Measurements from ENCODE around the gene SORCS1. TPM values are rescaled to one million over a fixed set of nuclear protein-coding genes. Genes with fewer than 3 reads are reported as not detected.

SORCS1 gene
- total and polyA plus RNA-seq, 2 of the 13 experiments (the other 11 are each of a cell fraction or from before 2014, with no cell fraction given) = not detected

GRCh38 chr10:106768204-106768603 is 396.3 kb downstream of the SORCS1 start:
- H3K27me3 ChIP-seq (ENCODE audit: control insufficient read depth in 1 of 2, insufficient read depth in 2 of 2, low read length in 2 of 2) = no peaks in the 10 kb centered on the region
- no TSS peak for BruUV-seq (replicated peaks)
- FAIRE-seq (no peak), ATAC-seq (no peak), DNase-seq (ENCODE audit: low spot score) (no peak)
- H3K9me3 ChIP-seq (ENCODE audit: low read length) = no peaks in the 10 kb centered on the region
- H3K27ac ChIP-seq (ENCODE audit: extremely low read length, insufficient read depth, low read length) = no peak overlapping the region
- in situ Hi-C loops (cut with HindIII; ENCODE audit: extremely low pct_ligation_motif_present, low pct_unique_long_range_greater_than_20kb) (no loop called here), intact Hi-C loops (cut with micrococcal nuclease; ENCODE audit: unreplicated experiment) (no loop called here)
- ChIA-PET CTCF (ENCODE audit: low intra/inter-chr PET ratio, low total read pairs) (no interaction called here), POLR2A (no interaction called here)
- H3K4me2 ChIP-seq (ENCODE audit: low read depth, low read length) = no peak overlapping the region
- TF ChIP-seq RFX5 (IDR thresholded peaks at IDR 0.05; ENCODE audit: low read depth, low read length) (no peak), ZNF274 (CRISPR knock-in tag; IDR thresholded peaks at IDR 0.05) (no peak), ZGPAT (CRISPR knock-in tag; IDR thresholded peaks at IDR 0.05) (no peak), ZNF260 (CRISPR knock-in tag; IDR thresholded peaks at IDR 0.05; ENCODE audit: borderline replicate concordance, low read depth) (no peak)
- H4K20me1 ChIP-seq (ENCODE audit: insufficient read depth, low read length) = no peaks in the 10 kb centered on the region
- no peaks in the 10 kb centered on the region for H3K36me3 ChIP-seq (replicated peaks in 1 of 2; ENCODE audit: control insufficient read depth in 1 of 2, insufficient read depth in 2 of 2, low read length in 2 of 2)
- no peak overlapping the region for H3K9ac ChIP-seq (ENCODE audit: insufficient read depth, low read depth, low read length)
- no peaks in the 10 kb centered on the region for H3K4me1 ChIP-seq (ENCODE audit: insufficient read depth, low read length)
- no peak overlapping the region for H2AFZ ChIP-seq (ENCODE audit: low read length)
- H3K79me2 ChIP-seq (ENCODE audit: insufficient read depth, low read length) = no peaks in the 10 kb centered on the region
- H3K4me3 ChIP-seq (replicated peaks in 1 of 3; ENCODE audit: insufficient read depth in 1 of 3, low read depth in 2 of 3, low read length in 3 of 3) = no peak overlapping the region

GRCh38 chr10:106765928-106766327 is 398.6 kb downstream of the SORCS1 start:
- no peaks in the 10 kb centered on the region for H4K20me1 ChIP-seq (ENCODE audit: insufficient read depth, low read length)
- no peak overlapping the region for H3K27ac ChIP-seq (ENCODE audit: extremely low read length, insufficient read depth, low read length)
- no peak overlapping the region for H3K4me3 ChIP-seq (replicated peaks in 1 of 3; ENCODE audit: insufficient read depth in 1 of 3, low read depth in 2 of 3, low read length in 3 of 3)
- no peak overlapping the region for H3K4me2 ChIP-seq (ENCODE audit: low read depth, low read length)
- WGBS (ENCODE audit: low lambda C conversion rate) = 35% methylated on average over 7 of the region's 7 CpGs
- ChIA-PET CTCF (ENCODE audit: low intra/inter-chr PET ratio, low total read pairs) (no interaction called here), POLR2A (no interaction called here)
- H3K4me1 ChIP-seq (ENCODE audit: insufficient read depth, low read length) = no peaks in the 10 kb centered on the region
- BruUV-seq (replicated peaks) = no TSS peak
- intact Hi-C loops (cut with micrococcal nuclease; ENCODE audit: unreplicated experiment) (no loop called here), in situ Hi-C loops (cut with HindIII; ENCODE audit: extremely low pct_ligation_motif_present, low pct_unique_long_range_greater_than_20kb) (no loop called here)
- no peak for ATAC-seq
- no peak for FAIRE-seq
- DNase-seq (ENCODE audit: low spot score) = no peak
- H3K9ac ChIP-seq (ENCODE audit: insufficient read depth, low read depth, low read length) = no peak overlapping the region
- H3K27me3 ChIP-seq (ENCODE audit: control insufficient read depth in 1 of 2, insufficient read depth in 2 of 2, low read length in 2 of 2) = no peaks in the 10 kb centered on the region
- H3K79me2 ChIP-seq (ENCODE audit: insufficient read depth, low read length) = no peaks in the 10 kb centered on the region
- TF ChIP-seq FOSL1 (CRISPR knock-in tag; IDR thresholded peaks at IDR 0.05; ENCODE audit: borderline replicate concordance) = no peak
- TF ChIP-seq SRSF4 (IDR thresholded peaks at IDR 0.05; ENCODE audit: low read depth, low read length, poor library complexity, severe bottlenecking) = no peak
- TF ChIP-seq ZMAT3 (CRISPR knock-in tag; conservative IDR thresholded peaks at IDR 0.05) = no peak
- TF ChIP-seq JARID2 (CRISPR knock-in tag; IDR thresholded peaks at IDR 0.05; ENCODE audit: insufficient replicate concordance) = no peak
- no peak for TF ChIP-seq HOXA7 (CRISPR knock-in tag; IDR thresholded peaks at IDR 0.05)
- no peaks in the 10 kb centered on the region for H3K9me3 ChIP-seq (ENCODE audit: low read length)
- no peaks in the 10 kb centered on the region for H3K36me3 ChIP-seq (replicated peaks in 1 of 2; ENCODE audit: control insufficient read depth in 1 of 2, insufficient read depth in 2 of 2, low read length in 2 of 2)
- H2AFZ ChIP-seq (ENCODE audit: low read length) = no peak overlapping the region

All from HepG2 (cell line).